Endothelial cell of umbilical vein (primary cell): ENCODE results near the gene PTH1R. TPM values are rescaled to one million over a fixed set of nuclear protein-coding genes. Genes with fewer than 3 reads are reported as not detected.

Source experiments
- BruUV-seq: library from RNA; stranded (reverse); fragments of 400-500 nt; replicated peaks from 2 replicates; lab custom pipeline; 2021; lab: Mats Ljungman, UMichigan
- CTCF ChIA-PET: fragments of 300-600, 350-600 bp; sonication (Branson Sonifier 250); formaldehyde crosslinking; loops from one replicate; lab custom pipeline; 2021; ENCODE audit warnings: antibody characterized with exemption, inconsistent platforms; lab: Charles Lee
- POLR2A ChIA-PET: fragments of 300-600, 350-600 bp; sonication (Branson Sonifier 250); formaldehyde crosslinking; loops from one replicate; lab custom pipeline; 2021; ENCODE audit warnings: antibody characterized with exemption, inconsistent platforms; lab: Charles Lee
- DNase-seq: peaks from one replicate; pipeline ENCODE4 v3.0.0-alpha.2; 2011; ENCODE audit warnings: low read depth, low spot score
- FAIRE-seq: peaks from 2 replicates; lab custom pipeline; 2011; peaks lifted over from hg19 to GRCh38; lab: Jason Lieb, UNC
- H2AFZ ChIP-seq: 2 replicates; pipeline ENCODE4 v1.6.0; 2012; ENCODE audit warnings: low read depth, low read length, control low read depth, inconsistent platforms
- H3K27ac ChIP-seq: 2 replicates; pipeline ENCODE4 v1.5.1; 2011; ENCODE audit warnings: low read depth, mild to moderate bottlenecking, control low read depth, low read length, moderate library complexity; ENCODE audit not compliant: insufficient read depth
- H3K27me3 ChIP-seq, 2 experiments: 2 replicates each; pipeline versions ENCODE4 v1.6.0 to v1.6.1; 2011; ENCODE audit warnings: low read length in 2 of 2, mixed read lengths in 1 of 2; ENCODE audit not compliant: control insufficient read depth in 2 of 2, insufficient read depth in 2 of 2
- H3K36me3 ChIP-seq, 2 experiments: 2 replicates in 1 of 2; 3 replicates in 1 of 2; pipeline ENCODE4 v1.5.1; 2011; ENCODE audit warnings: low read length in 2 of 2, mild to moderate bottlenecking in 1 of 2, moderate library complexity in 1 of 2; ENCODE audit not compliant: control insufficient read depth in 2 of 2, insufficient read depth in 2 of 2; ENCODE audit errors: extremely low read depth in 1 of 2
- H3K4me1 ChIP-seq: 3 replicates; pipeline ENCODE4 v1.5.1; 2011; ENCODE audit warnings: mild to moderate bottlenecking, low read length; ENCODE audit not compliant: control insufficient read depth, insufficient read depth; ENCODE audit errors: extremely low read depth
- H3K4me2 ChIP-seq: 2 replicates; pipeline ENCODE4 v1.6.1; 2011; ENCODE audit warnings: low read length, control low read depth, mixed read lengths; ENCODE audit not compliant: insufficient read depth
- H3K4me3 ChIP-seq, 3 experiments: fragments of 200-600 bp in 1 of 3; sonication (generic), shearing (Covaris generic) in 1 of 3; replicated peaks in 1 of 3; 2 replicates each; pipeline ENCODE4 v1.5.1; 2011 to 2016; ENCODE audit warnings: control low read depth in 3 of 3, low read length in 3 of 3, mild to moderate bottlenecking in 2 of 3, inconsistent platforms in 1 of 3, low read depth in 1 of 3, moderate library complexity in 1 of 3; ENCODE audit not compliant: insufficient read depth in 1 of 3
- H3K79me2 ChIP-seq: 2 replicates; pipeline ENCODE4 v1.6.0; 2012; ENCODE audit warnings: low read length, inconsistent platforms; ENCODE audit not compliant: control insufficient read depth, insufficient read depth
- H3K9ac ChIP-seq: replicated peaks from 2 replicates; pipeline ENCODE3; 2011; ENCODE audit warnings: low read length, control low read depth; ENCODE audit not compliant: insufficient read depth; ENCODE audit errors: extremely low read depth
- H3K9me1 ChIP-seq: replicated peaks from 3 replicates; pipeline ENCODE4 v1.6.0; 2011; ENCODE audit warnings: mild to moderate bottlenecking, low read length; ENCODE audit not compliant: control insufficient read depth, insufficient read depth; ENCODE audit errors: extremely low read depth
- H3K9me3 ChIP-seq: replicated peaks from 2 replicates; pipeline ENCODE4 v1.5.1; 2012; ENCODE audit warnings: low read length, inconsistent platforms; ENCODE audit not compliant: control insufficient read depth, insufficient read depth
- H4K20me1 ChIP-seq: replicated peaks from 2 replicates; pipeline ENCODE3; 2011; ENCODE audit warnings: mild to moderate bottlenecking, low read length; ENCODE audit not compliant: control insufficient read depth, insufficient read depth; ENCODE audit errors: extremely low read depth
- CTCF ChIP-seq, 2 donors: IDR thresholded peaks; 1 replicate in 1 of 2; 2 replicates in 1 of 2; pipeline ENCODE4 v1.5.1; 2011; ENCODE audit warnings: low read length in 2 of 2, mild to moderate bottlenecking in 2 of 2, moderate library complexity in 2 of 2, control low read depth in 1 of 2, inconsistent platforms in 1 of 2, low read depth in 1 of 2; ENCODE audit not compliant: insufficient read depth in 1 of 2; ENCODE audit errors: extremely low read depth in 1 of 2
- EZH2 ChIP-seq: IDR thresholded peaks from 2 replicates; pipeline ENCODE4 v1.6.1; 2012; ENCODE audit warnings: borderline replicate concordance, low read depth, mild to moderate bottlenecking, moderate library complexity, low read length, inconsistent platforms; ENCODE audit not compliant: severe bottlenecking
- FOS ChIP-seq: IDR thresholded peaks from 2 replicates; pipeline ENCODE4 v1.6.1; 2011; ENCODE audit warnings: mild to moderate bottlenecking, low read length, moderate library complexity, borderline replicate concordance; ENCODE audit not compliant: insufficient read depth
- GATA2 ChIP-seq: IDR thresholded peaks from 2 replicates; pipeline ENCODE4 v1.7.0; 2011; ENCODE audit warnings: low read depth, mild to moderate bottlenecking, moderate library complexity, mixed read lengths, low read length; ENCODE audit not compliant: insufficient read length, insufficient read depth
- JUN ChIP-seq: IDR thresholded peaks from 2 replicates; pipeline ENCODE4 v1.6.1; 2011; ENCODE audit warnings: borderline replicate concordance, low read depth; ENCODE audit not compliant: insufficient read length, insufficient read depth
- MAX ChIP-seq: IDR thresholded peaks from 2 replicates; pipeline ENCODE4 v1.6.1; 2011; ENCODE audit not compliant: insufficient read depth, insufficient read length
- MYC ChIP-seq: IDR thresholded peaks from one replicate; pipeline ENCODE4 v1.6.1; 2011; ENCODE audit warnings: mild to moderate bottlenecking, low read depth, low read length
- POLR2A ChIP-seq: IDR thresholded peaks from 2 replicates; pipeline ENCODE4 v1.6.1; 2012; ENCODE audit warnings: low read depth, mild to moderate bottlenecking, control low read depth, low read length
- POLR2AphosphoS5 ChIP-seq: IDR thresholded peaks from 2 replicates; pipeline ENCODE4 v1.6.1; 2012; ENCODE audit warnings: low read depth, mild to moderate bottlenecking, control low read depth, low read length, moderate library complexity; ENCODE audit not compliant: insufficient read depth
- dilution Hi-C: fragments of 300-500 bp; cut with MboI; formaldehyde crosslinking; loops from one replicate; pipeline ENCODE4 v1.15.0; 2019; ENCODE audit warnings: low sequenced_read_pairs; ENCODE audit not compliant: extremely low pct_ligation_motif_present
- intact Hi-C: fragments of 100-400 bp; cut with micrococcal nuclease; formaldehyde crosslinking; loops from one replicate; pipeline ENCODE4 v1.10.0; 2022
- polyA plus RNA-seq, 4 experiments: library from polyadenylated mRNA; depleted of rRNA in 3 of 4; stranded (reverse) in 3 of 4; unstranded in 1 of 4; fragments of >200 nt; gene quantifications; 2 replicates each; pipeline versions ENCODE4 v1.2.1 to v1.2.3, GENCODE V29; 2011 to 2012; ENCODE audit warnings: missing spikeins in 1 of 4
- total RNA-seq: library from RNA; stranded (reverse); gene quantifications from 2 replicates; pipeline ENCODE4 v1.2.3, GENCODE V29; 2021

The PTH1R gene
- total and polyA plus RNA-seq, 2 donors (not counting 3 experiments of a cell fraction or from before 2014, with no cell fraction given), result 0.08 to 0.46 TPM

GRCh38 chr3:46942481-46943236, 65.1 kb downstream of the PTH1R start:
- Histone ChIP-seq H4K20me1 (no peaks in the 10 kb centered on the region), H3K4me2 (no peak overlapping the region), H3K4me1 (peaks cover 42% of the 10 kb centered on the region), H3K4me3 (no peak overlapping the region), H3K79me2 (peaks cover 79% of the 10 kb centered on the region), H3K36me3 (peaks cover 0 to 17% of the 10 kb centered on the region in 2 experiments), H3K9me3 (no peaks in the 10 kb centered on the region), H3K27me3 (no peaks in the 10 kb centered on the region), H3K9ac (no peak overlapping the region), H2AFZ (no peak overlapping the region), H3K27ac (peak overlapping the region; percentile 40), H3K9me1 (no peaks in the 10 kb centered on the region)
- TF ChIP-seq POLR2AphosphoS5, result no peak
- no peak for TF ChIP-seq FOS
- TF ChIP-seq GATA2, result no peak
- no peak for TF ChIP-seq MAX
- no peak for TF ChIP-seq MYC
- no peak for TF ChIP-seq EZH2
- no peak for TF ChIP-seq JUN
- TF ChIP-seq POLR2A, result no peak
- TF ChIP-seq CTCF (IDR thresholded peaks at IDR 0.05; ENCODE audit: extremely low read depth in 1 of 2, insufficient read depth in 1 of 2, low read depth in 1 of 2, low read length in 2 of 2), result no peak
- dilution Hi-C loops, result no loop called here
- POLR2A ChIA-PET, result no interaction called here
- peak; percentile 28 for FAIRE-seq
- no TSS peak for BruUV-seq
- no peak for DNase-seq
- intact Hi-C loops, result no loop called here
- CTCF ChIA-PET, result interaction anchor here (1.0 to 1.2 kb wide), 2 partner anchors 12 to 24 kb away, joined by 3 read pairs; no protein-coding TSS in a partner anchor
